GM21737 (cell line): ENCODE results near the gene MYL2.
"Not testable (repeated sequence)": the region's sequence is repeated elsewhere in the genome, so short reads cannot be mapped to it uniquely, and the experiment has no call there.

Experiments
- ATAC-seq: cut with Tn5 transposase; IDR thresholded peaks from one replicate; pipeline ENCODE4 v1.9.1; 2021; ENCODE audit warnings: mild to moderate bottlenecking, moderate library complexity; ENCODE audit not compliant: unreplicated experiment

The MYL2 gene, protein sequence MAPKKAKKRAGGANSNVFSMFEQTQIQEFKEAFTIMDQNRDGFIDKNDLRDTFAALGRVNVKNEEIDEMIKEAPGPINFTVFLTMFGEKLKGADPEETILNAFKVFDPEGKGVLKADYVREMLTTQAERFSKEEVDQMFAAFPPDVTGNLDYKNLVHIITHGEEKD

DNA sequence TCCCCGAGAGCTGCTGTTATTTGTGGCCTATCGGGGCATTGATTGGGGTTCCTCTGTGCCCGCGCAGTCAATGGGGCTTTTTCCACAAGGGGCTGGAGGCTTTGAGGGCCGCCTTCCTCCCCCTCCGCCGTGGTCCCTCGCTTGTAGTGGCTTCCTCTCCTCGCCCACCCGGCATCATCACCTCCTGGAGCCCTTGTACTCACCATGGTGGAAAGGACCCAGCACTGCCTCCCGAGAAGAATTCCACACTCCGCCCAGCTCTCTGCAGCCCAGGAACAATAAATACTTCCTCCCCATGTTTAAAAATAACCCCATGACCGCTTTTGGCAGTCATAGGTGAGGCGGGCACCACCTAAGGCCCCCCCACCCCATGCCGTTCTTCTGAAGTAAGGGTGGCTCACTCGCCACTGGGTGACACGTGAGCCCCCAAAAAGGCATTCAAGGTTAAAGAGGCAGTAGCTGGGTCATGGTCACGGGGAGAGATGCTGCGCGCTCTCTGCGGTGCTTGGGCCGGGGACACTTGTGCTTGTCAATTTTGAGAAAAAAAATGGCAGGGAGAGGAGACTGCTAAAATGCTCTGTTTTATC is at the start of gene MYL2:
MYL2 (minus strand) TSS at position 256 of the 587 bp plus-strand sequence; CDS start at position 206, 50 bp downstream.
- no peak for ATAC-seq

DNA sequence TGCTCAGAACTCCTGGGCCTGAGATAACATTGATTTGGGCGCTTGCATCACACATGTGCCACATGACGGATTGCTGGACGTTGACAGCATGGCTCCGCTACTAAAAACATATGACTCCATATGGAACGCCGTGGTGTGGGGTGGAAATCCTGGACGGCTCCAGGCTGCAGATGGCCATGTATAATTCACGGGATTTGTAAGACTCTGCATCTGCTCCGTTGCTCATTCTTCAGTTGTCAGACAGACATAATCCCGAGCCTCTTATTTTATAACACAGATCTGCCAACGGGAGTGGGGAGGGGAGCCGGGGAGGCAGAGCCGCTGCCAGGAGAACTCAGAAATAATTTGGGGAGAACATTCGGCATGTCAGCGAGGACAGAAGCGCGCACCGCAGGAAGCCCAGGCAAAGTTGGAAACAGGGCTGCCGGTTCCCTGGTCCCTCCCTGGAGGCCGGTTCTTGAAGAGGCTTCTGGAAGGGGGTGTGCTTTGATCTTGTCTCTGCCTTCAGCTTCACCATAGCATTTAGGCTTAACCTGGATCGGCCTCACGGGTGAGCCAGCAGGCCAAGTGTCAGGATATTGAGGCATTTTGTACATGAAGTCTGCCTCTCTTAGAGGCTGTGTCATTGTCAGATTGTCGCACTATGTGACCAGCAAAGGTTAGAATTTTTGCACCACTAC is 45.8 kb upstream of the MYL2 start:
- no peak for ATAC-seq

DNA sequence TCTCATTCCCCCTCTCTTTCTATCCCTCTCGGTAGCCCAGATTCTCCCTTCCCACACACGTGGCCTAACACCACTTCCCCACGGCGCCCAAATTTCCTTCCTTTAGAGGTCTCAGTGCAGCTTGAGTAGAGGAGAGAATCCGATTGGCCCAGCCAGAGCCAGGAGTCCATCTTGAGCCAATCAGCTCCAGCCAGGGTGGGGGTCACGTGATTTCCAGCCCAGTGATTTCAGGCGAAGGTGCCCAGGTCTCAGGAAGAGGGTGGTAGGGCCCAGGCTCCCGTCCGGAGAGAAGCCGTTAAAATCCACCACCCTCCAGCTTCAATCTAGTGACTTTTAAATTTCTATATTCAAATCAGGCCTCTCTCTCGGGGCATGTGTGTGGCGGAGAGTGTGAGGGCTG is 45.2 kb upstream of the MYL2 start:
- ATAC-seq: no peak

DNA sequence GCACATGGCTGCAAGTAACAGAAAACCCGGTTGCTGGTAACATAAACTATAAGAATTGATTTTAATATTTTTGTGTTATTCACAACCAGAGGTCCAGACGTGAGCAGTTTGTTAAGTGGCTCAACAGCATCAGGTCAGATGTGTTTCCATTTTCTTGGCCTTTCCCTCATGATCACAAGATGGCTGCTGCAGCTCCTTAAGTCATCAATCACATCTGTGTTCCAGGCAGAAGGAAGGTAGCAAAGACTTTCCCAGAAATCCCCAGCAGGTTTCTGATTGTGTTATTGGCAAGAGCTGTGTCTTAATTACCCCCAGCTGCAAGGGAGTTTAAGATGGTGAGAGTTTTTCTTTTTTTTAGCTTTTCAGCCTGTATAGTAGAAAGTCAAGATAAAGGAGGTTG is 40.4 kb upstream of the MYL2 start:
- ATAC-seq: no peak

DNA sequence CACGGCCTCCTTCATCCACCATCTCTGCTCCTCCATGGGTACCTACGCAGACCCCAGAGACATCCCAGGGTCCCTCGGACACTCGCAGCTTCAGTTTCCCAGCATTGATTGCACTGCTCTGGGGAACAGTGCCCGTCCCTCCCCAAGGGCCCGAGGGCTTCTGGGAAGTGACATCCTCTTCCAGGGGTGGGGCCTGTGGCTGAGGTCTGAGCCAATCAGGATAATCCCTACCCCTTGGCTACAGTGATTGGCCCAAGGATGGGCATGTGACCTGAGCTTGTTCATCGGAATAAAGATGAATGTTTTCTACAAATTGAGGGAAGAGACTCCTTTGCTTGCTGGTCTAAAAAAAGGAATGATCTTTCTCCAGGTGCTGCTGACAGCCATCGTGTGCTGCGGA is 37.3 kb upstream of the MYL2 start:
- ATAC-seq: no peak

DNA sequence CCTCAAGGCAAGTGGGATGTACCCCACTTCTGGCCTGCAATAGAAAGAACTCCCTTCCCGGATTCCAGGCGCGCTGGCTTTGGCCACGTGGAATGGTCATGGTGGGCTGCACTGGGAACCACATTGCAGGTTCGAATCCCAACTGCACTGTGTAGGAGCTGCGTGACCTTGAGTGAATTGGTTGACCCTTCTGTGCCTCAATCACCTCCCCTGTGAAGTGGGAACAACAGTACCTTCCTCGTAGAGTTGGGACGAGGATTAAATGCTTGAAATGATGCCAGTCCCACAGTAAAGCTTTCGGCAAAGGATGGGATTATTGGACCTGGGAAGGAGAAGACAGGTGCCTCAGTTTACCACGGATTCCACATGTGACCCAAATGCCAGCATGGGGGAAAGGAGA is 36.8 kb upstream of the MYL2 start:
- ATAC-seq: no peak

DNA sequence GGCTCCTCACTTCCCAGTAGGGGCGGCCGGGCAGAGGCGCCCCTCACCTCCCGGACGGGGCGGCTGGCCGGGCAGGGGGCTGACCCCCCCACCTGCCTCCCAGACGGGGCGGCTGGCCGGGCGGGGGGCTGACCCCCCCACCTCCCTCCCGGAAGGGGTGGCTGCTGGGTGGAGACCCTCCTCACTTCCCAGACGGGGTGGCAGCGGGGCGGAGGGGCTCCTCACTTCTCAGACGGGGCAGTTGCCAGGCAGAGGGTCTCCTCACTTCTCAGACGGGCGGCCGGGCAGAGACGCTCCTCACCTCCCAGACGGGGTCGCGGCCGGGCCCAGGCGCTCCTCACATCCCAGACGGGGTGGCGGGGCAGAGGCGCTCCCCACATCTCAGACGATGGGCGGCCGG is 30.5 kb upstream of the MYL2 start:
- ATAC-seq: not testable (repeated sequence)

DNA sequence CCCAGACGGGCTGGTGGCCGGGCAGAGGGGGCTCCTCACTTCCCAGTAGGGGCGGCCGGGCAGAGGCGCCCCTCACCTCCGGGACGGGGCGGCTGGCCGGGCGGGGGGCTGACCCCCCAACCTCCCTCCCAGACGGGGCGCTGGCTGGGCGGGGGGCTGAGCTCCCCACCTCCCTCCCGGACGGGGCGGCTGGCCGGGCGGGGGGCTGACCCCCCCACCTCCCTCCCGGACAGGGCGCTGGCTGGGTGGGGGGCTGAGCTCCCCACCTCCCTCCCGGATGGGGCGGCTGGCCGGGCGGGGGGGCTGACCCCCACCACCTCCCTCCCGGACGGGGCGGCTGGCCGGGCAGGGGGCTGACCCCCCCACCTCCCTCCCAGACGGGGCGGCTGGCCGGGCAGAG is 30.1 kb upstream of the MYL2 start:
- ATAC-seq: not testable (repeated sequence)

DNA sequence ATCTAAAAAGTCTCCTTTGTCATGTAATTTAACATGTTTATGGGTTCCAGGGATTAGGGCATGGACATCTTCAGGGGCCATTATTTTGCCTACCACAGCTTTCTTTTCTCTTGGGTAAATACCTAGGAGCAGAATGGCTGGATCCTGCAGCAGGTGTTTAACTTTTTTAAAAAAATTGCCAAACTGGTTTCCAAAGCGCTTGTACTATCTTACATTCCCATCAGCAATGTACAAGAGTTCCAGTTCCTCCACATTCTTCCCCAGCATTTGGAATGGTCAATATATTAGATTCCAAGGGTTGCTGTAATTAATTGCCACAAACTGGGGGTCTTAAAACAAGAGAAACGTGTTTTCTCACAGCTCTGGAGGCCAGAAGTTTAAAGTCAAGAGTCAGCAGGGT is 27.7 kb upstream of the MYL2 start:
- ATAC-seq: no peak

DNA sequence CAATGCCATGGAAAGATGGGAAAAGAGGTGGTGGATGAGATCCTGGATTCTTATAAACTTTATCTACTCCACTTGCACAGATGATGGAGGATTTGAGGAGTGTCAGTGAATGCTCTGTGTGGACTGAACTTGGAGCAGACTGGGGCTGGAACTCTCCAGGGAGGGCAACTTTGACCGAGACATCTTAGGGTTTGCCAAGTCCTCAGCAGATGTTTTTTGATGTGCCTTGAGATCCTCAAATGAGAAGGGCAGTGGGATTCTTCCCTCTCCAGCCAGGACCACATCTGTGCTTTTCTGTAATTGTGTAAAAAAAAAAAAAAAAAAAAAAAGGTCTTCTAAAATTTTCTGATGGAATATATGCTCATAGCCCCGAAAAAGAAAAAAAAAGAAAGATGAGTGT is 23.0 kb upstream of the MYL2 start:
- no peak for ATAC-seq

DNA sequence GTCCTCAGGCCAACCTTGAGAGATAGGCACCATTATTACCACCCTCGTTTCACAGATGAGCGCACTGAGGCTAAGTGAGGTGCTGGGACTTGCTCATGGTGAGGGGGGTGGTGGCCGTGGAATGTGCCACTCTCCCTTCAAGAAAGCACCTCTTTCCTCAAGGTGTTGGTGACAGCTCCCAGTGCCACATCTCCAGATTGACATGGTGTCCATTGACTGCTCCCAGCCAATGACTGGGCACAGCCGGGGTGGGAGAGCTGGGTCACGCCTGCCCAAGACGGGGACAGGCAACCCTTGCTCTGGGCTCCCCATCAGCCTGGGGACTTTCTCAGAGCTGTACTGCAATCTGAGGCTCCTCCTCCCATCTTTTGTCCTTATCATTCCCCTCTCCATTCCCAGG is 21.0 kb upstream of the MYL2 start:
- ATAC-seq: no peak

DNA sequence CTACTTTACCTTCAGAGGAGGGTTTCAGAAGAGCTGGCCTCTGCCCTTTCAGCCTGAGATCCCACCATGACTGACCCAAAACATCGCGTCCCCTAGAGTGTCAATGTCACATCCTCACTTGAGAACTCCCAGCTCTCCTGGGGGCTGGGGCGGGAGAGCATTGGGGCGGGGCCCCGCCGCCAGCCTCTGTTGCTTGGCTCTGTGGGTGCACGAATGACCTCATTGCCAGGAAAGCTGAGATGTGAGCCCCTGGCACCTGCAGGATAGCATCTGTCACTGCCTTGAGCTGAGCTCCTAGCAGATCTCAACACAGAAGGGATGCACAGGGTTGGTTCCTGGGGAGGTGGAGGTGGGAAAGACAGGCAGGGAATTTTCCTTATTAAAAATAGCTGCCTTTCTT is 20.6 kb upstream of the MYL2 start:
- ATAC-seq: no peak

DNA sequence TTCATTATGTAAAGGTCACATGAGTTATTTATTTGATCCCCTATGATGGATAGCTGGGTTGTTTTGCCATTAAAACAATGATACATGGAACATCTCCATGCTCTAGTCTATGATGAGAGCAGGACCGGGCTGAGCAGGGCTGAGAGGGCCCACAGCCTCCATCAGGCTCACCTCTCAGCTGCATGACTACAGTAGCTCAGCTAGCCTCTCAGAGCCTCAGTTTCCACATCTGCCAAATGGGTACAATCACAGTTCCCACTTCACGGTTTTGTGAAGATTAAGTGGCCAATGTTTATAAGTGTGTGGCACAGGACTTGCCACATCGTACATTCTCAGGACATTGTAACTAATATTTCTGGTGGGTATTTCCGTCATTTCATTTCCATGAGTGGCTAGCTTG is 19.9 kb upstream of the MYL2 start:
- no peak for ATAC-seq

DNA sequence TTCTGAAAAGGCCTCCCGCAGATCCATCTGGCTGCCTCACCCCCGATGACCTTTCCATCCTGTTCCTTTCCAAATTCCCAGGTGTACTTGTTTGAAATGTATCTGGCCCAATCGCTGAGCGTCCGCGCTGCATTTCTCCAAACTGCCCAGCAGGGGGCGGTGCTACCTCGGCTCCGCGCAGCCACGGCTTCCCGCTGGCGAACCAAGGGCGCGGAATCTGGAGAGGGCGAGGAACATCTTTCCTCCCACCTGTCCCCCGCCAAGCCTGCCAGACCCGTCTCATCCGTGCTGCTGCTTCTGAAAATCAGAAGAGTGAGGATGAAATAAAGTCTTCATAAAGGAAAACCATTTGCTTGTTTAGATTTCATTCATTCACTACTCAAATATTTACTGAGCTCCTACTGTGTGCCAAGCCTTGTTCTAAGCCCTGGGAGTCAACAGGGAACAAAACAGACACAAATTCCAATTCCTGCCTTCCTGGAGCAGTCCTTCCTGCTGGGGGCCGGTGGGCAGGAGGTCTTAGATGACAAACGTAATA is 16.8 kb upstream of the MYL2 start:
- no peak for ATAC-seq

DNA sequence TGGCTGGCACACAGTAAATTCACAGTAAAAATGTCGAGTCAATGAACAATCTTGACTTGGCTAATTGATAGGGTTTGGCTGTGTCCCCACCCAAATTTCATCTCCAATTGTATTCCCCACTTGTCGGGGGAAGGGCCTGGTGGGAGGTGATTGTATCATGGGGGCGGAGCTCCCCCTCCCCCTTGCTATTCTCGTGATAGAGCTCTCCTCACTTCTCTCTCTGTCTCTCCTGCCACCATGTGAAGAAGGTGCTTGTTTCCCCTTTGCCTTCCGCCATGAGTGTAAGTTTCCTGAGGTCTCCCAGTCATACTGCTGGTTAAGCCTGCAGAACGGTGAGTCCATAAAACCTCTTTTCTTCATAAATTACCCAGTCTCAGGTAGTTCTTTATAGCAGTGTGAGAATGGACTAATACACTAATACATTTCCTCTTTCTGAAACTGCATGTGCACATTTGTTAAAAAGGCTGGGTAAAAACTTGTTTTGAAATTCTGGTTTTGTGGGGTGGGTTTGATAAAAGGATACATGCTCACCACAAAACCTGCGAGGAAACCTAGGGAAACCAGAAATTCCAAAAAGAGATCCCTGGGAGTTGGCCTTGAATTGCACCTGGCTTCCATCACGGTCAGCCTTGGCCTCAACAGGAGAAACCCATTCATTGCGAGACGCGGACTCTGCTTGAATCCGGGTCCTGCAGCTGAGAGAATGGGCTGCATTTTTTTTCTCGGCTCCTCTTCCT is 16.2 kb upstream of the MYL2 start:
- no peak for ATAC-seq

DNA sequence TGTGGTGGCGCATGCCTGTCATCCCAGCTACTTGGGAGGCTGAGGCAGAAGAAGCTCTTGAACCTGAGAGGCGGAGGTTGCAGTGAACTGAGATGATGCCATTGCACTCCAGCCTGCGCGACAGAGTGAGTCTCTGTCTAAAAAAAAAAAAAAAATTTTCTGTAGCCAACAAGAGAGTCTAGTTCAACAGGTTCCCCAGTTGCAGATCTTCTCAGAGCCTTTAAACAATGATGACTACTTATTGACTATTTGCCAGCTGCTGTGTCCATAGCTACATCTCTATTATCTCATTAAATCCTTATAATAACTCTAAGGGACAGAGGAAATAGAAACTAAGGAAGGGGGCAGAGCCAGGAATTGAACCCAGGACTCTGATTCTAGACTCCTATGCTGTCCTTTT is 15.2 kb upstream of the MYL2 start:
- ATAC-seq: no peak

DNA sequence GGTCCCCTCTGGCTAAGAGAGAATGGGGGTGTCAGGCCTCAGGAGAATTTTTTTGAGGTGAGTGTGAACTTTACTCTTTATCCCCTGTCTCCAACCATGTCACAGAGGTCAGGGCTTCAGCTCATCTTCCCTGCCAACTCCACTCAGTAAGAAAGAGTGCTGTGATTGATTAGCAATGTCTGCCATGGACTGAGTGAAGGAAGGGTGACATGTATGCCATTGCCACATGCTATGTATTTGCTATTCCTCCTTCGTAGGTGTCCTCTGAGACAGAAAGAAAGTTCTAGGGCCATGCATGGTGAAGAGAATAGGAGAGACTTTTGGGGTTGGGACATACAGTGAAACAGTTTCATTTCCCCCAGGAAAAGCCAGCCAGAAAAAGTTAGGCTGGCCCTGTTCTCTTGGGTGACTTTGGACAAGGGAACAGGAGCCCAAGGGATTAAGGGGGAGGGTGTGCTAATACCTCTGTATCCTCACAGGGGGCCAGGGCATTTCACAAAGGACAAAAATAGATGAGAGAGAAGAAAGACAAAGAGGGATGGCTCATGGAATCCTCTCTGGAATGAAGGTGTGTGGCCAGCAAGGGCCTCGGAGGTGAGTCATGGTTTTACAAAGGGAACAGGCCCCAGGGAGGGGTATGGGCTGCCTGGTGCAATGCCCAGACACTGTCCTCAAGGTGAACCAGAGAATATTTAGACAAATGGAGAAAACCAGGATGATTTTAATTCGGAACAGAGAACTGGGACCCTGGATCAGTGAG is 13.9 kb upstream of the MYL2 start:
- no peak for ATAC-seq

DNA sequence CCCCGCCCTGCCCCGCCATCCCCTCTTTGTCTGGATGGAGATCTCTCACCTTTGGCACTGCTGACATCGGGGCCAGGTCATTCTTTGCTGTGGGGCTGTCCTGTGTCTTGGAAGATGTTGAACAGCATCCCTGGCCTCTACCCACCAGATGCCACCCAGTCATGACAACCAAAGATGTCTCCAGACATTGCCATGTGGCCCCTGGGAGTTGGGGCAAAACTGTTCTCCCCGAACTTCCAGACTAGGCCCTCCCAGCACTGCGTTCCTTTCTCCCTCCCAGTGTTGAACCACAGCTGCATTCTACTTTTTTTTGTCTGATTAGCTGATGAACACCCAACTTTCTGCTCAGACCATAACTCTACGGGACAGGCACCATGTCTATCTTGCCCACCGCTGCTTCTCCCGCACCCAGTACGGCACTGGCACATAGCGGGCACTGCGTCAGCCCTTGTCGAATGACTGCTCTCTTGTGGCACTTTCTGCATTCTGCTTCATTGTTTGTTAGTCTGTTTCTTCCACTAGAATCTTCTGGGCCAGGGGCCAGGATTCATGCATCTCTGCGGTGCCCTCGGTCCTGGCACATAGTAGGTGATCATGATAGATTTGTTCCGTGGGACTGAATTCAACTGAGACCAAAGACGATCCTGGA is 13.1 kb upstream of the MYL2 start:
- no peak for ATAC-seq

DNA sequence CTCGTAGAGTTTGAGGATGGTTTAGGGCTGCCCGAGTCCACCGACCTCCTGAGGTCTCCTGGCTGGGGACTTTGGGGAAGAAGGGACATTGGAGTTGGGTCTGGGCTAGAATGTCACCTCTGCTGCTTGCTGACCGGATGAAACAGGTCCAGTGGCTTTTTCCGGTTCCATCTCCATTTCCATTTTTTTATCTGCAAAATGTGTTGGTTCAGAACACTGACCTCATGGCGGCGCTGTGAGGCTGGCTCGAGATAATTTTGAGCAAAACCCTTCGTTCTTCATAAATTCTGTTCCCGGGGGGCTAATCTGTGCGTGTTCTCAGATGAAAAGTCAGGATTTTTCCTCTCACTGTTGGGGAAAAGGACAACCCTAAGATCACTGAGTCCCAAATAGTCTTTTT is 11.7 kb upstream of the MYL2 start:
- ATAC-seq: no peak

DNA sequence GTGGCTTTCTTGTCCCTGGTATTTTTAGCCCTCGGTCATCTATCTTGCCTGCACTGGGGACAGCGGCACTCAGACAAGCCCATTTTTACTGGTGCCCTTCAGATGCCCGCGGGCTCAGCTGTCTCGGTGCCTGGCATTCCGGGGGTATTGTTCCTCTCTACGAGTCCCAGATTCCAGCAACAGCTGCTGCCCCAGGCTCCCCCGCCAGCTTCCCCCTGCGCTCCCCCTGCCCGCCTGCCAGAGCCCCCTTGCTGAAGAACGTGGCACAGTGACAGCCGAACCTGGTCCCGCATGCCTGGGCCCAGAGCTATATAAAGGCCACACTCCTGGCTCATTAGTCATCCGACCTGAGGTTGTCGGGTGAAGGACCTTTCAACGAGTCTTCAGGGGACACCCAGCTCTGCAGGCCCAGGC is 10.9 kb upstream of the MYL2 start:
- ATAC-seq: no peak
